Progenitor cell of endocrine pancreas (in vitro differentiated cells): ENCODE results near the gene PPP2R2C. TPM values are rescaled to one million over a fixed set of nuclear protein-coding genes. Genes with fewer than 3 reads are reported as not detected.

Experiments
- DNase-seq: peaks from one replicate; pipeline ENCODE4 v3.0.0; 2021; ENCODE audit warnings: low spot score; ENCODE audit not compliant: unreplicated experiment
- H3K27ac Mint-ChIP-seq: 2 replicates; pipeline ENCODE4 v1.8.0; 2021; ENCODE audit warnings: mild to moderate bottlenecking, moderate library complexity, mixed read lengths
- H3K27me3 Mint-ChIP-seq: 2 replicates; pipeline ENCODE4 v1.8.0; 2021; ENCODE audit warnings: mixed read lengths
- H3K36me3 Mint-ChIP-seq: 2 replicates; pipeline ENCODE4 v1.8.0; 2022; ENCODE audit warnings: mixed read lengths; ENCODE audit not compliant: insufficient read depth
- H3K4me1 Mint-ChIP-seq: 2 replicates; pipeline ENCODE4 v1.8.0; 2021; ENCODE audit warnings: low read depth, mixed read lengths
- H3K4me3 Mint-ChIP-seq: 2 replicates; pipeline ENCODE4 v1.8.0; 2021; ENCODE audit warnings: low read depth, mild to moderate bottlenecking, moderate library complexity, mixed read lengths
- H3K9me3 Mint-ChIP-seq: 2 replicates; pipeline ENCODE4 v1.8.0; 2021; ENCODE audit warnings: low read depth, mixed read lengths
- CTCF ChIP-seq: fragments of 200-600 bp; sonication (generic); IDR thresholded peaks from one replicate; pipeline ENCODE4 v1.5.0; 2021; ENCODE audit warnings: antibody characterized with exemption, mild to moderate bottlenecking; ENCODE audit not compliant: unreplicated experiment
- total RNA-seq: library from RNA; stranded (reverse); gene quantifications from 2 replicates; pipeline ENCODE4 v1.2.1, GENCODE V29; 2021

Gene PPP2R2C
- total RNA-seq, 1 donor from 2014 or later = 0.19 TPM

GRCh38 chr4:6403400-6403685 is 69.1 kb downstream of the PPP2R2C start:
- peaks cover 42% of the 10 kb centered on the region for H3K27me3 Mint-ChIP-seq
- no peak overlapping the region for H3K4me3 Mint-ChIP-seq
- H3K4me1 Mint-ChIP-seq = peaks cover 10% of the 10 kb centered on the region
- H3K36me3 Mint-ChIP-seq = no peaks in the 10 kb centered on the region
- DNase-seq = no peak
- H3K27ac Mint-ChIP-seq = no peak overlapping the region
- no peak for TF ChIP-seq CTCF
- H3K9me3 Mint-ChIP-seq = no peaks in the 10 kb centered on the region

GRCh38 chr4:6402566-6403399 is 69.6 kb downstream of the PPP2R2C start:
- Mint-ChIP-seq H3K27me3 (peaks cover 48% of the 10 kb centered on the region), H3K27ac (no peak overlapping the region), H3K36me3 (no peaks in the 10 kb centered on the region), H3K4me1 (peaks cover 10% of the 10 kb centered on the region), H3K9me3 (no peaks in the 10 kb centered on the region), H3K4me3 (no peak overlapping the region)
- DNase-seq = no peak
- no peak for TF ChIP-seq CTCF

DNA sequence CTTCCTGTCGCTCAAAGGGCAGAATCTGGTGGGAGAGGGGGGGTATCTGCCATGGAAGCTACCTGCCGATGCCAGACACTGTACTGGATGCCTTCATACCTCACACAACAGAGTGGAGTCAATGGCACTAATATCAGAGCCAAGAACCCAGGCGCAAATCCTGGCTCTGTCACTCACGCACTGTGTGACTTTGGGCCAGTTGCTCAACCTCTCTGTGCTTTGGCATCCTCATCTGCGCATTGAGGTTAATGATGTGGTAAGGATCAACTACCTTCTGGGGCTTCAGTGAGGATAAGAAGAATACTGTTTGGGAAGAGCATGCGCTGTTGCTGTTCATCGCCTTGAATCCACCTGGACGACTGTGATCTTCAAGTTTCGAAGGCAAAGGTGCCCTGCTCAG is 70.6 kb downstream of the PPP2R2C start:
- H3K4me3 Mint-ChIP-seq = no peak overlapping the region

DNA sequence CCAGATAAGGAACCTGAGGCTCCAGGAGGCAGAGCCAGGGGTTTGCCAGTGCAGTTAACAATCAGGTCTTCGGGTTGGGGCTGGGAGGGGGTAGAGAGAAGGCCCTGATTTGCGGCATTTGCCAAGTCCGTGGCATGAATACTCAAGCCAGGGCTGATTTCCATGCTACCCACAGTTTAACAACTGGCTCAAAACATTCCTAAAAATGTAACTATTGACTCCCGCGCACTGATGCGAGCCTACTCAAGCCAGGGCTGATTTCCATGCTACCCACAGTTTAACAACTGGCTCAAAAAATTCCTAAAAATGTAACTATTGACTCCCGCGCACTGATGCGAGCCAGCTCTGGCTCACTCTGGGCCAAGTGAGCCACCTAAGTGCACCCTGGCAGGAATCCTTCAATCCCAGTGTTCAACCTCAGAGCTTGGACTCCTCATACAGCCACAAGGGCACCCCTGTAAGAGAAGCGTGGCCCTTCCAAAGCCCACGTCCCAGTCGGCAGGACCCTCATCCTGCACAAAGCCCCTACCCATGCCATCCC is 75.6 kb downstream of the PPP2R2C start:
- no peak for TF ChIP-seq CTCF
- no peak for DNase-seq
- Mint-ChIP-seq H3K36me3 (no peaks in the 10 kb centered on the region), H3K9me3 (no peaks in the 10 kb centered on the region), H3K27me3 (peaks cover 29% of the 10 kb centered on the region), H3K4me1 (peaks cover 2% of the 10 kb centered on the region), H3K27ac (no peak overlapping the region), H3K4me3 (no peak overlapping the region)

More for the DNA sequence above, 70.6 kb downstream of the PPP2R2C start:
- Mint-ChIP-seq H3K27ac (no peak overlapping the region), H3K4me1 (peaks cover 10% of the 10 kb centered on the region), H3K36me3 (no peaks in the 10 kb centered on the region), H3K27me3 (peaks cover 49% of the 10 kb centered on the region), H3K9me3 (no peaks in the 10 kb centered on the region)
- TF ChIP-seq CTCF = no peak
- no peak for DNase-seq

DNA sequence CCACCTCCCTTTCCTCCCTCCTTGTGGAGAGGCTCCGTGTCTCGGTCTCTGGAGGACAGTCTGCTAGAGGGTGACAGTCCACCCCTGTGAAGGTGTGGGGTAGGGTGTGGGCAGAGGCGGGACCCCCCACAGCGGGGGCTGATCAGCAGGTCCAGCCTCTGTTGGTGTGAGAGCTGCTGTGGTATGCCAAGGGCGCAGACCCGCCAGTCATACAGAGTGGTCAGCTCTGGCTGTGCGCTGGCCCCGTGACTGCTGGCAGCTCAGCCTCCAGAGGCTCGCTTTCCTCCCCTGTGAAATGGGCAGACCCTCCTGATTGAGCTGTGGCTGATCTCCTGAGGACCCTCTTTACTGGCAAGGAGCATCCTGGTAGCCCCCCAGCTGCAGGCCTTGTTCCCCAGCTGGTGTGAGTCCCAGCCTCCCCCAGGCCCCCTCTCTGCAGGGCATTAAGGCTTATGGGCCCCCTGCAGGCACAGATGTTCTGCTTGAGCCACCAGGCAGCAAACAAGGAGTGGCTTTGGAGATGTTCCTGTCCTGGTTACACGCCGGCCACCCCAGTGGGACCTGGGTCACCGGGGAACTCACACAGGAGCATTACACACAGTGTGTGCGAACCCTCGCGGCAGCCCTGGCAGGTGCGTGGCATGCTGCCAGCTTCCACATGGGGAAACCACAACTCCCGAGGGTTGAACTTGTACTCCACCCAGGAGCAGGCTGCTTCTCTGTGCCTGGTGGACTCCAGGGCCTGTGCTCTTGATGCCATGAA is 76.8 kb downstream of the PPP2R2C start:
- no peak for TF ChIP-seq CTCF

More for the DNA sequence above, 76.8 kb downstream of the PPP2R2C start:
- Mint-ChIP-seq H3K27me3 (peaks cover 31% of the 10 kb centered on the region), H3K27ac (no peak overlapping the region), H3K36me3 (no peaks in the 10 kb centered on the region), H3K9me3 (no peaks in the 10 kb centered on the region), H3K4me1 (peaks cover 1% of the 10 kb centered on the region), H3K4me3 (no peak overlapping the region)
- no peak for DNase-seq
